ENCODE measurements around the gene NFE2L1. TPM values are rescaled to one million over a fixed set of nuclear protein-coding genes. Genes with fewer than 3 reads are reported as not detected.

NFE2L1 gene
- total and polyA plus RNA-seq, 9 of the 15 experiments (the other 6 are each of a cell fraction or from before 2014, with no cell fraction given): 2.0 to 68.6 (median 39.7) TPM

DNA sequence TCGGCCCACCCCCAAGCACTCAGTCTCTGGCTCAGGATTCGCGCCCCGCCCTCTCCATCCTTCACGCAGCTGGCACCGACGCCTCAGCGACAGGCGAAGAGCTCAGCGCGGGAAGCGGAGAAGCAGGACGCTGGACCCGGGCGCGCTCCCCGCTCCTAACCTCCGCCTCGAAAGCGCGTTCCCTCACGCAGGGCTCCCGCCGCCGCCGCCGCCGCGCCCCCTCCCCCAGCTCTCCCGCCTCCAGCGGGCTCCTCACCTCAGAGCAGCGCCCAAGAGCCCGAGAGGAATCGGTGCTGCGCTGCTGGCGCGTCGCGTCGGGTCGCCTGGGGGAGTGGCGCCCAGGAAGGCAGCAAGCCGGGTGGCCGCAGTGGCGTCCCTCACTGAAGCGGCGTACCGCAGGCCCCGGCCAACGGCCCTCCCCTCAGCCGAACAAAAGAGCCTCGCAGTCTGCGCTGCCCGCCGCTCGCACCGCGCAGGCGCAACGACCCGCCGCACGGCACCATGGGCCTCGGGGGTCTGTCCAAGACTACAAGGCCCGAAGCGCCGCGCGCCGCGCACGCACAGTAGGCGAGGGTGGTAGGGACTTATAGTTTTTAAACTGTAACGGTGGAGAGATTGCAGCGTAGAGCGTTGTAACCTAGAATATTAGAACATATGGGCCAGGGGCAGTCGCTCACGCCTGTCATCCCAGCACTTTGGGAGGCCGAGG, 53.0 kb downstream of the NFE2L1 start, which contains the start of gene CBX1 (continued):
- TF ChIP-seq HBP1 (CRISPR knock-in tag; IDR thresholded peaks at IDR 0.05) (no peak), NCOA2 (IDR thresholded peaks at IDR 0.05; ENCODE audit: partially characterized antibody in 2 of 2) (no peak), TCF7L2 (IDR thresholded peaks at IDR 0.05; ENCODE audit: low read depth, low read length) (no peak), HEY1 (CRISPR knock-in tag; IDR thresholded peaks at IDR 0.05; ENCODE audit: borderline replicate concordance) (no peak), L3MBTL2 (IDR thresholded peaks at IDR 0.05) (peak; percentile 81), ZNF586 (CRISPR knock-in tag; conservative IDR thresholded peaks at IDR 0.05) (no peak), STAG1 (CRISPR knock-in tag; IDR thresholded peaks at IDR 0.05; ENCODE audit: borderline replicate concordance) (no peak), RUNX1 (IDR thresholded peaks at IDR 0.05; ENCODE audit: low read depth) (no peak), NCOA6 (IDR thresholded peaks at IDR 0.05) (no peak; the same call in 1 of the 2 replicates), POU5F1 (IDR thresholded peaks at IDR 0.05; ENCODE audit: borderline replicate concordance, low read depth, low read length, partially characterized antibody) (peak; percentile 22), ZC3H4 (CRISPR knock-in tag; IDR thresholded peaks at IDR 0.05; ENCODE audit: borderline replicate concordance) (no peak), ZNF57 (CRISPR knock-in tag; IDR thresholded peaks at IDR 0.05) (no peak), SLC30A9 (CRISPR knock-in tag; IDR thresholded peaks at IDR 0.05) (no peak), TBP (optimal IDR thresholded peaks at IDR 0.05; ENCODE audit: low read depth, low read length) (peak; percentile 44), MEF2D (tag; conservative IDR thresholded peaks at IDR 0.05; ENCODE audit: low read depth) (no peak), ZNF584 (CRISPR knock-in tag; IDR thresholded peaks at IDR 0.05; ENCODE audit: low read depth) (no peak), ZNF217 (CRISPR knock-in tag; IDR thresholded peaks at IDR 0.05) (no peak), HMG20A (CRISPR knock-in tag; conservative IDR thresholded peaks at IDR 0.05) (no peak), MTA1 (IDR thresholded peaks at IDR 0.05; ENCODE audit: borderline replicate concordance) (no peak), DMBX1 (CRISPR knock-in tag; IDR thresholded peaks at IDR 0.05; ENCODE audit: borderline replicate concordance) (no peak), RB1 (IDR thresholded peaks at IDR 0.05; ENCODE audit: low read depth) (peak; percentile 80), NEUROD1 (IDR thresholded peaks at IDR 0.05; ENCODE audit: borderline replicate concordance, low read depth, low read length, partially characterized antibody) (no peak)
- TF ChIP-seq, protein P1, sequence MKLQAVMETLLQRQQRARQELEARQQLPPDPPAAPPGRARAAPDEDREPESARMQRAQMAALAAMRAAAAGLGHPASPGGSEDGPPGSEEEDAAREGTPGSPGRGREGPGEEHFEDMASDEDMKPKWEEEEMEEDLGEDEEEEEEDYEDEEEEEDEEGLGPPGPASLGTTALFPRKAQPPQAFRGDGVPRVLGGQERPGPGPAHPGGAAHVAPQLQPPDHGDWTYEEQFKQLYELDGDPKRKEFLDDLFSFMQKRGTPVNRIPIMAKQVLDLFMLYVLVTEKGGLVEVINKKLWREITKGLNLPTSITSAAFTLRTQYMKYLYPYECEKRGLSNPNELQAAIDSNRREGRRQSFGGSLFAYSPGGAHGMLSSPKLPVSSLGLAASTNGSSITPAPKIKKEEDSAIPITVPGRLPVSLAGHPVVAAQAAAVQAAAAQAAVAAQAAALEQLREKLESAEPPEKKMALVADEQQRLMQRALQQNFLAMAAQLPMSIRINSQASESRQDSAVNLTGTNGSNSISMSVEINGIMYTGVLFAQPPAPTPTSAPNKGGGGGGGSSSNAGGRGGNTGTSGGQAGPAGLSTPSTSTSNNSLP (IDR thresholded peaks at IDR 0.05; ENCODE audit: borderline replicate concordance, low read depth, low read length): no peak
- TF ChIP-seq, protein P2, sequence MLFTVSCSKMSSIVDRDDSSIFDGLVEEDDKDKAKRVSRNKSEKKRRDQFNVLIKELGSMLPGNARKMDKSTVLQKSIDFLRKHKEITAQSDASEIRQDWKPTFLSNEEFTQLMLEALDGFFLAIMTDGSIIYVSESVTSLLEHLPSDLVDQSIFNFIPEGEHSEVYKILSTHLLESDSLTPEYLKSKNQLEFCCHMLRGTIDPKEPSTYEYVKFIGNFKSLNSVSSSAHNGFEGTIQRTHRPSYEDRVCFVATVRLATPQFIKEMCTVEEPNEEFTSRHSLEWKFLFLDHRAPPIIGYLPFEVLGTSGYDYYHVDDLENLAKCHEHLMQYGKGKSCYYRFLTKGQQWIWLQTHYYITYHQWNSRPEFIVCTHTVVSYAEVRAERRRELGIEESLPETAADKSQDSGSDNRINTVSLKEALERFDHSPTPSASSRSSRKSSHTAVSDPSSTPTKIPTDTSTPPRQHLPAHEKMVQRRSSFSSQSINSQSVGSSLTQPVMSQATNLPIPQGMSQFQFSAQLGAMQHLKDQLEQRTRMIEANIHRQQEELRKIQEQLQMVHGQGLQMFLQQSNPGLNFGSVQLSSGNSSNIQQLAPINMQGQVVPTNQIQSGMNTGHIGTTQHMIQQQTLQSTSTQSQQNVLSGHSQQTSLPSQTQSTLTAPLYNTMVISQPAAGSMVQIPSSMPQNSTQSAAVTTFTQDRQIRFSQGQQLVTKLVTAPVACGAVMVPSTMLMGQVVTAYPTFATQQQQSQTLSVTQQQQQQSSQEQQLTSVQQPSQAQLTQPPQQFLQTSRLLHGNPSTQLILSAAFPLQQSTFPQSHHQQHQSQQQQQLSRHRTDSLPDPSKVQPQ (CRISPR knock-in tag; IDR thresholded peaks at IDR 0.05; ENCODE audit: borderline replicate concordance): no peak
